Measurements from ENCODE around the gene HILPDA. TPM values are rescaled to one million over a fixed set of nuclear protein-coding genes. Genes with fewer than 3 reads are reported as not detected.

Gene HILPDA
- total and polyA plus RNA-seq, 2 of the 4 experiments (the other 2 are of a cell fraction), result 31.2 to 35.6 TPM

- H4K8ac ChIP-seq (ENCODE audit: low read depth in 2 of 2, low read length in 2 of 2), result no peak overlapping the region
- no peak overlapping the region for H2BK20ac ChIP-seq (ENCODE audit: low read depth, low read length)
- no peak overlapping the region for H2AK9ac ChIP-seq (replicated peaks; ENCODE audit: low read depth, low read length, poor library complexity)
- H4K20me1 ChIP-seq (ENCODE audit: insufficient read depth, low read length), result no peaks in the 10 kb centered on the region
- H3K9me1 ChIP-seq (ENCODE audit: insufficient read depth, low read length), result no peaks in the 10 kb centered on the region
- dilution Hi-C loops (cut with HindIII; ENCODE audit: low sequenced_read_pairs, unreplicated experiment) (no loop called here), in situ Hi-C loops (cut with MboI; ENCODE audit: low sequenced_read_pairs) (no loop called here), intact Hi-C loops (cut with micrococcal nuclease) (no loop called here)
- H3K4ac ChIP-seq (ENCODE audit: low read depth, low read length), result no peak overlapping the region
- H4K5ac ChIP-seq (ENCODE audit: low read depth, low read length), result no peak overlapping the region
- no peak overlapping the region for H3K18ac ChIP-seq (ENCODE audit: low read depth, low read length)
- no peak overlapping the region for H2BK15ac ChIP-seq (ENCODE audit: low read depth, low read length)
- no CpG with 5 or more reads among the region's 3 CpGs for WGBS, 2 experiments (ENCODE audit: extremely low coverage in 2 of 2, insufficient read length in 1 of 2)
- no peaks in the 10 kb centered on the region for H3K36me3 ChIP-seq (ENCODE audit: control insufficient read depth, insufficient read depth, low read length)
- H4K91ac ChIP-seq (ENCODE audit: insufficient read depth, low read depth, low read length), result no peak overlapping the region
- H3K9ac ChIP-seq (ENCODE audit: low read depth, low read length), result no peak overlapping the region
- no TSS peak for BruUV-seq (replicated peaks)
- no peak overlapping the region for H3K27ac ChIP-seq (ENCODE audit: insufficient read depth, low read length)
- no peak for ATAC-seq (ENCODE audit: low read depth)
- H2BK5ac ChIP-seq (ENCODE audit: low read depth, low read length, poor library complexity, severe bottlenecking), result no peak overlapping the region
- peaks cover 2% of the 10 kb centered on the region for H3K4me1 ChIP-seq (ENCODE audit: control insufficient read depth, insufficient read depth, low read length)
- DNase-seq, result no peak
- H3K4me3 ChIP-seq (ENCODE audit: insufficient read depth, low read depth, low read length), result no peak overlapping the region
- H3K4me2 ChIP-seq (ENCODE audit: low read depth, low read length), result no peak overlapping the region
- H3K56ac ChIP-seq (ENCODE audit: extremely low read depth, insufficient read depth, low read length), result no peak overlapping the region
- H3K79me1 ChIP-seq (ENCODE audit: low read depth in 1 of 2, low read length in 2 of 2), result no peaks in the 10 kb centered on the region
- no peak overlapping the region for H2BK120ac ChIP-seq (ENCODE audit: low read depth, low read length)
- no peak overlapping the region for H3K23ac ChIP-seq (ENCODE audit: low read depth, low read length)
- H3K27me3 ChIP-seq (ENCODE audit: control insufficient read depth, insufficient read depth, low read length), result peaks cover 33% of the 10 kb centered on the region
- ChIA-PET POLR2A (ENCODE audit: unreplicated experiment) (no interaction called here), CTCF (interaction anchor here (0.9 to 1.9 kb wide), 3 partner anchors 8 to 70 kb away, joined by 3 to 8 read pairs (median 4); no protein-coding TSS in a partner anchor)
- H3K14ac ChIP-seq (replicated peaks; ENCODE audit: low read depth, low read length), result no peak overlapping the region
- H3K9me3 ChIP-seq (ENCODE audit: control insufficient read depth, insufficient read depth, low read length), result peaks cover 4% of the 10 kb centered on the region; the same call in 1 of the 2 replicates
- H2AK5ac ChIP-seq (ENCODE audit: low read depth, low read length), result no peak overlapping the region
- no peak overlapping the region for H2AFZ ChIP-seq (replicated peaks; ENCODE audit: low read length, poor library complexity)
- TF ChIP-seq MXI1 (IDR thresholded peaks at IDR 0.05; ENCODE audit: borderline replicate concordance, low read depth, low read length) (no peak), FOS (IDR thresholded peaks at IDR 0.05; ENCODE audit: low read depth, low read length) (no peak), BHLHE40 (IDR thresholded peaks at IDR 0.05; ENCODE audit: low read depth, low read length) (no peak), USF2 (IDR thresholded peaks at IDR 0.05; ENCODE audit: low read depth, low read length) (no peak), ELK1 (IDR thresholded peaks at IDR 0.05; ENCODE audit: borderline replicate concordance, low read depth, low read length) (no peak), RCOR1 (IDR thresholded peaks at IDR 0.05; ENCODE audit: insufficient replicate concordance, low read length) (no peak), CTCF (conservative IDR thresholded peaks at IDR 0.05; ENCODE audit: low read depth, low read length) (no peak), SMC3 (IDR thresholded peaks at IDR 0.05; ENCODE audit: low read depth, low read length) (no peak), CEBPB (IDR thresholded peaks at IDR 0.05; ENCODE audit: low read depth, low read length) (no peak), MAZ (IDR thresholded peaks at IDR 0.05; ENCODE audit: borderline replicate concordance, low read depth, low read length) (no peak), POLR2A (IDR thresholded peaks at IDR 0.05; ENCODE audit: low read depth, low read length) (no peak), CHD1 (IDR thresholded peaks at IDR 0.05; ENCODE audit: low read depth, low read length) (no peak), RAD21 (IDR thresholded peaks at IDR 0.05; ENCODE audit: low read length) (no peak), RFX5 (IDR thresholded peaks at IDR 0.05; ENCODE audit: low read depth, low read length) (no peak), NFE2L2 (IDR thresholded peaks at IDR 0.05; ENCODE audit: low read depth, low read length) (no peak), MAFK (IDR thresholded peaks at IDR 0.05; ENCODE audit: low read depth, low read length) (no peak)
These were observed 38.6 kb upstream of the HILPDA start for GRCh38 chr7:128417071-128417470.

Measured in IMR-90 (cell line).